Germinal center (tissue), 1 donor: ENCODE measurements around the gene ZDHHC17.
"Not testable (repeated sequence)": the region's sequence is repeated elsewhere in the genome, so short reads cannot be mapped to it uniquely, and the experiment has no call there.

Experiments
- DNase-seq: peaks from one replicate; pipeline ENCODE4 v3.0.0; 2012; ENCODE audit warnings: mixed read lengths, low spot score

ZDHHC17 gene

DNA sequence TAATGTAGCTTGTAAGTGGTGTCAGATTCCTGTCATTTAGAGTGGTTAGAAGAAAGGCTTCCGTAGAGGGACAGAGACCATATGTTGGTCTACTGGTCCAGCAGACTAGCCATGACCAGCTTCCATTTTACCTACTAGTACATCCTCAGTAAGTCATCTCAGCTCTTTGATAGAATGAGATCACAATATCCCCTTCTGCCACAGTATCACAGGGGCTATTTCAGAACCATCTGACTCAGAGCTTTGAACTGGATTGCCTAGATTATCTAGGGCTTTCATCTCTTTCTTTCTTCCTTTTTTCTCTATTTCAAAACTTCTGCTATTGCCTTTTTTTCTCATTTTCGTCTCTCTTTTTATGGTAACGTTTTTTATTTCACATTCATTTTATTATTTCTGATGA is 4.7 kb downstream of the ZDHHC17 start:
- DNase-seq: no peak

DNA sequence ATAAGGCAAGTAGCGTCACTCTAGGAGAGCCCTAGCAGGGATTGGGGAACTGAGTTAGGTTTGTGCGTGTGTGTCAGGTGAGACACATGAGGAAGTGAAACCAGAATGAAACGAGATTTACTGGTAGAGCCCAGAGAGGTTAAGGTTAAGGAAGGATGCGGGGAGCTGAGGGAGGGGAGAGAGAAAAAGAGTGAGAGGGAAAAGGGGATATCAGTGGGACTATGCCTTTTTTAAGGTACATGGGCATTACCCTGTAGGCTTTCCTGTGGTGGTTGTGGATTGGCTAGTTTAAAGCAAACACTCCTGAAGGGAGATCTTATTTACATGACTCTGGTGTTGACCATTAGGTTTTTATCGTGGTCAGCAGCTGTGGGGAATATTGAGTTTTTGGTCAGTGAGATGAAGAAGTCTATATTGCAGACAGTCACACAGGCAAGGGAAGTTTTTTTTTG is 13.9 kb downstream of the ZDHHC17 start:
- DNase-seq: peak; percentile 63

DNA sequence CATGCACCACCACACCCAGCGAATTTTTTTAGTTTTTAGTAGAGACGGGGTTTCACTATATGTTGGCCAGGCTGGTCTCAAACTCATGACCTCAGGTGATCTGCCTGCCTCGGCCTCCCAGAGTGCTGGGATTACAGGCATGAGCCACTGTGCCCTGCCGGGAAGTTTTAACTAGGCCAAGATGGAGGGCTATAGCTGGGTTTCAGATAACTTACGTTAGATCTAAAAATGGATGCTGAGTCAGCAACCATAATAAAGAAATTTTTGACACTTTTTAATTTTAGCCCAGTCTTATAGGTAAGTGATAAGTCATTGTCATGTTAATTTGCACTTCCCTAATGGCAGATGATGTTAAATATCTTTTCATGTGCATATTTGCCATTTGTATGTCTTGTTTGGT is 14.4 kb downstream of the ZDHHC17 start:
- no peak for DNase-seq

DNA sequence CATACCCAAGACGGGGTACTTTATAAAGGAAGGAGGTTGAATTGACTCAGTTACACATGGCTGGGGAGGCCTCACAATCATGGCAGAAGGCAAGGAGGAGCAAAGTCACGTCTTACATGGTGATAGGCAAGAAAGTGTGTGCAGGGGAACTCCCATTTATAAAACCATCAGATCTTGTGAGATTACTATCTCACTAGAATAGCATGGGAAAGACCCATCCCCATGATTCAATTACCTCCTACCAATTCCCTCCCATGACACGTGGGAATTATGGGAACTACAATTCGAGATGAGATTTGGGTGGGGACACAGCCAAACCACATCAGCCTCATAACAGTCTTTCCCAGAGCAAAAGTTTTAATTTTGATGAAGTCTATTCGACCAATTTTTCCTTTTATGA is 15.4 kb downstream of the ZDHHC17 start:
- not testable (repeated sequence) for DNase-seq

DNA sequence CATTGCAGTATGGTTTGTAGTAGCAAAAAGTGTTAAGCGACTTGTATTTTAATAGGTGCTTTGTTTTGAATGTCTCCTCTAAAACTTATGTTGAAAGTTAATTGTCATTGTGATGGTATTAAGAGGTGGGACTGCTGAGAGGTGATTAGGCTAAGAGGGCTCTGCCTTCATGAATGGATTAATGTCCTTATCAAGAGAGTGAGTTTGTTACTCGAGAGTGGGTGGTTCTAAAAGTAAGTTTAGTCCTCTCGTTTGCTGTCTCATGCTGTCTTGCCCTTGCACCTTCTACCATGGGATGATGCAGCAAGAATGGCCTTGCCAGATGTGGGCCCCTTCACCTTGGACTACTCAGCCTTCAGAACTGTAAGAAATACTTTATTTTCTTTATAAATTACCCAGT is 17.4 kb downstream of the ZDHHC17 start:
- no peak for DNase-seq

DNA sequence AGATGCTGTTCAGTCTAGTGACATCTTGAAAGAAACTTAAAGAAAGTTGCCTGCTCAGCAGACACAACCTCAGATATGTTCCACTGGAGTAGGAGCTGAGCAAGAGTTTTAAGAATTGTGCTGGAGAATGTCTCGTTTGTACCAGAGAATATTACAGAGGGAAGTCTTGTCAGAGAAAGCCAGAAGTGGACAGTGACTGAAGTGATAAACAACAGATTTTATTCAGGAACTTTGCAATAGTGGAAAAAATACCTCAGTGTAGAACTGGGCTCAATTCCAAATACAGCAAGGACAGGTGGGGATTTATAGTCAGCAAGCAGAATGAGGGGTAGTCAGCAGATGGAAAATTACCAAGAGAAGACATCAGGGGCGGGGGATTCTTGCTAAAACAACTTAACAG is 18.6 kb downstream of the ZDHHC17 start:
- no peak for DNase-seq

DNA sequence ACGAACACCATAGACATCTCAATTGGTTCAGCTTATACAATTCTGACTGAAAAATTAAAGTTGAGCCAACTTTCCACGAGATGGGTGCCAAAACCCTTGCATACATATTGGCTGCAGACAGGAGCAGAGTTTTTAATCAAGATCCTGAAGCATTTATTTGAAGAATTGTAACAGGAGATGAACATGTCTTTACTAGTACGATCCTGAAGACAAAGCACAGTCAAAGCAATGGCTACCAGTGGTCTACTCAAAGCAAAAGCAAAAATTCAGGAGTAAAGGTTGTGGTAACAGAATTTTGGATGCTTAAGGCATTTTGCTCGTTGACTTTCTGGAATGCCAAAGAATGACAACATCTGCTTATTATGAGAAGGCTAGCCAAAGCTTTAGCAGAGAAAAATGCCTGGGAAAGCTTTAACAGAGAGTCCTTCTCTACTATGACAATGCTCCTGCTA is 20.7 kb downstream of the ZDHHC17 start:
- DNase-seq: no peak

DNA sequence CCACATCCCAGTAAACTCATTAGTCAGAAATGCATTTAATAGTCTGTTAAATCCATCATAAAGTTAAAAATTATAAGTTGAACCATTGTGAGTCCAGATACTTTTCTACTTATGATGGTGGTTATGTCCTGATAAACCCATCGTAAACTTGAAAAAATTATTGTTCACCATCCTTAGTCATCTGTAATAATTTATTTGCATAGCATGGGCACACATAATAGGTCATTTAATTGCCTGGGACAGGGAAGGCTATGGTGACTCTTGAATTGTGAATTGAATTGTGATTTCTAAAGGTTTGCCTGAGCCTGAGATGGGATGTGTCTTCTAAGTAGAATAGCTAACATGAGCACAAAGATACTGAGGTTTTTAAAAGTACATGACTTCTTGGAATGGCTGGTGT is 21.5 kb downstream of the ZDHHC17 start:
- no peak for DNase-seq

DNA sequence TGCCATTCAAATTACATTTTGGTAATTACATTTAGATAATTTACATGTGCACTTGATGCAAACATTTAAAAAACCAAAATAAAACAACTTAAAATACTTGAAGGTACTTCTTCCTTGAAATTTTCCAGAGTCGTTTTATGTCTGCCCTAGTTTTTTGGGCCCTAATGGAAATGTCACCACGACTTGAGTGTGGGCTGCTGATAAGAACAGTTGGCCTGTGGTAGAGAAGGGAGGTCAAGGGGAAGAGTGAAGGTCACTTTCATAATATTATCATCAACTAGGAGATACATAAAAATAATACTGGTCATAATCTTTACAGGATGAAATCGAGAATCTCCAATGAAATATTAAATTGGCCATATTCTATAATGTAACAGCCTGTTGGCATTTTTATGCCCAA is 23.1 kb downstream of the ZDHHC17 start:
- no peak for DNase-seq

DNA sequence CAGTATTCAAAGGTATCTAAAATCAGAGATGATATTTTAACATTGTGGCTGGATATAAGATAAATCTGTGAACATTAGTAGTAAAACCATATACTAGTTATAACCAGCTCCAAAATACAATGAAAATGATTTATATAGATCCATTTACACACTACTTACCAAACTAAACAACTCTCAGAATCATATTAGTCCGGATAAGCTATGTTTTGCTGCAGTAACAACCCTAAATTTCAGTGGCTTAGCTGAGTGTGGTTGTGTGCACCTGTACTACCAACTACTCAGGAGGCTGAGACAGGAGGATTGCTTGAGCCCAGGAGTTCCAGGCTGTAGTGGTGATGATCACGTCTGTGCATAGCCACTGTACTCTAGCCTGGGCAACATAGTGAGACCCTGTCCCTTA is 23.8 kb downstream of the ZDHHC17 start:
- DNase-seq: no peak

DNA sequence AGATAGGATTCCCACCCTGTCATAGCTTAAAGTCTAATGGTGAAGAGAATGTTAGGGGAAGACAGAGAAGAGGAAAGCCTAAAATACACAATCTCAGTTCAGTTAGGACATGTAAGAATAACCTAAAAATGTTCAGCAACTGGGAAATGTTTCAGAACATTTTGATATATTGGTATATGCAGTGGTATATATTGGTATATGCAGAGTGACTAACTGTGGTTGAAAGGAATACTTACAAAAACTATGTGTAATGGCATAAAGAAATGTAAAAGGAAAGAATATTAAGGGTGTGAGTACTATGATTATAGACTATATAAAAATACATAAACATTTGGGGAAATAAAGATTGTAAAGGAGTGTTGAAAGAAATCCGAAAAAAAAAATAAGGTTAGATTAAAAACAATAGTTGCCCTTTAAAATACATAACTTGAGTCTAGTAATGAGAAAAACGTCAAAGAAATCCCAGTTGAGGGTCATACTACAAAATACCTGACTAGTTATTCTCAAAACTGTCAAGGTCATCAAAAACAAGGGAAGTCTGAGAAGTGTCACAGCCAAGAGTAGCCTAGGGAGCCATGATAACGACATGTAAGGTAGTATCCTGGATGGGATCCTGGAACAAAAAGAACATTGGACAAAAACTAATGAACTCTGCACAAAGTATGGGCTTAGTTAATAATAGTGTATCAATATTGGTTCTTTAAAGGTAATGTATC is 25.6 kb downstream of the ZDHHC17 start:
- no peak for DNase-seq

DNA sequence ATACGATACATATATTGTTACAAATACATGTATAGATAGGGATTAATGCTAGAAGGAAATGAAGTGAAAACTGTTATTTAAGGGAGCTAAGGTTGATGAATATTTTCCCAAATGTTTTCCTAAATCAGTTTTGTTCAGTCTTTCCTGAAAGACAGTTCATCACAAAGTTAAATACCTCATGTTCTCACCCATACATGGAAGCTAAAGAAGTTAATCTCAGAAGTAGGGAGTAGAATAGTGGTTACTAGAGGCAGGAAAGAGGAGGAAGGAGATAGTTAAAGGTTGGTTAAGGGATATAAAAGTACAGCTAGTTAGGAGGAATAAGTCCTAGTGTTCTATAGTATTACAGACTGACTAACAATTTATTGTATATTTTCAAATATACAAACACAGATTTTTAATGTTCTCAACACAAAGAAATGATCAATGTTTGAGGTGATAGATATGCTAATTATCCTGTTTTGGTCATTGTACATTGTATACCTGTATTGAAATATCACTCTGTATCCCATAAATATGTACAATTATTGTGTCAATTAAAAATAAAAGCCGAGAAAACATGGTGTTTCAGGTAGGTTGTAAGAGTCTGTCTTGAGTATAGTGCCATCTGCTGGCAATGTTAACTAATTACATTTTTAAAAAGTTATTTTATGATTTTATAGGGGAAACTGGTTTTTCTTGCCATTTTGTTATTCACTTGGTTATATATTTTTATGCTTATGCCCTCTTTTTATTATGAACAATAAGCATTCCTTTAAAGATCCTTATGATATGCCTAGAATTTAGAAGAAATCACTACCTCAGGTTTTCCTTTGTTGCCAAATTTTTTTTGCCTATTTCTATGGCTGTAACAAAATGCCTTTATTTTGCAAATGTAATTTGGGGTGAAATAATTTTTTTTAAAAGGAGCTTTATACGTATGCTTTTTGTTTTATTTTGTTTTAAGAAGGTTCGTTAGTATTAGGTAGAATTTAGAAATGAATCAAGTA is 26.9 kb downstream of the ZDHHC17 start:
- DNase-seq: peak; percentile 37

DNA sequence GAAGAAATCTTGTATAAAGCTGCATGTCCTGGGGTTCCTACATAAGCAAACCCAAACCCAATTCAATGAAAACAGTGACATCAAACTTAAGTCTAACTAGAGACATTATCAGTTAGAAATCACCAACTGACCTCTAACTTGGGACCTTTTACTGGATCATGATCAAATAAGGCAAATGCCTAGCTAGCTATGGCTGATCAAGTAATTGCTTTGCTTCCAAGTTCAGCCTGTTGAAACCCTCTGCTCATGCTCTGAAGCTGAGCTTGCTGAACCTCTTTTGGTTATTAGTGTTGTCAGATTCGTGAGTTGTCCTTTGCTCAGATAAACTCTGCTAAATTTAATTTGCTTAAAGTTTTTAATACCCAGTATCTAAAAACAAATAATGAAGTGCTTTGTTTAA is 28.9 kb downstream of the ZDHHC17 start:
- no peak for DNase-seq

DNA sequence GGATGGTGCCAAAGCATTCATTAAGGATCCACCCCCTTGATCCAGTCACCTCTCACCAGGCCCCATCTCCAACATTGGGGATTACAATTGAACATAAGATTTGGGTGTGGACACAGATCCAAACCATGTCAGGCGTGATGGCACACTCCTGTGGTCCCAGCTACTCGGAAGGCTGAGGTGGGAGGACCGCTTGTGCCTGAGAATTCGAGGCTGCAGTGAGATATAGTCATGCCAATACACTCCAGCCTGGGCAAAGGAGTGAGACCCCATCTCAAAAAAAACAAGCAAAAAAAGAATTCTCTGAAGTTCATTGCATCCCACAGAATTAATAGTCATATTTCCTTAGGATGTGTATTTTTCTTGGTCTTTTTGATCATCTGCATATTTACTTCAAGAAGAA is 34.9 kb downstream of the ZDHHC17 start:
- DNase-seq: no peak

DNA sequence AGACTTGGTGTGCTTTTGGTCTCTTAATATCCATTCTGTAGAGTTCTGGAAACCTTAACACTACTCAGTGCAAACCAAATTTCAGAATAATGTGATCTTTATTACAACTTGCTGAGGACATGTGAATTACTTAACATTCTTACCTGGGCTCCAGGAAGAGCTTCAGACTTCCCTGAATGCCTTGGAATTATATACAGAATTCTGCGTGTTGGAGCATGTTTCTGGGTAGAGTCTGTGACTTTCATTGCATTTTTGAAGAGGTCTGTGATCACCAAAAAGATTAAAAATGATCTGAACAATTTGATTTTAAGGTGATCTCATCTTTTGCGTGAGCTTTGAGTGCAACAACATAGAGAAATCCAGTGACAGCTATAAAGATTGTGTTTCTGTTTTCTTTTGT is 35.4 kb downstream of the ZDHHC17 start:
- DNase-seq: no peak

DNA sequence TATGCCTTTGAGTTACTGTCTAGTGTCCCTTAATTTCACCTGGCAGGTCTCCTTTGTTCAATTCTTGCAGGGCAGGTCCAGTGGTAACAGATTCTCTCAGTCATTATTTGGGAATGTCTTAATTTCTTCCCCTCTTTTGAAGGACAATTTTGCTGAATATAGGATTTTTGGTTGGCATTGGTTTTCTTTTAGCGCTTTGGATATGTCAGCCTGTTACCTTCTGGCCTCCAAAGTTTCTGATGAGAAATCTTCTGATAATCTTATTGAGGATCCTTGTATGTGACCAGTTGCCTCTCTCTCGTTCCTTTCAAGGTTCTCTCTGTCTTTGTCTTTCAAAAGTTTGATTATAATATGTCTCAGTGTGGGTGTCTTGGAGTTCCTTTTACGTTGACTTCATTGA is 38.1 kb downstream of the ZDHHC17 start:
- no peak for DNase-seq

DNA sequence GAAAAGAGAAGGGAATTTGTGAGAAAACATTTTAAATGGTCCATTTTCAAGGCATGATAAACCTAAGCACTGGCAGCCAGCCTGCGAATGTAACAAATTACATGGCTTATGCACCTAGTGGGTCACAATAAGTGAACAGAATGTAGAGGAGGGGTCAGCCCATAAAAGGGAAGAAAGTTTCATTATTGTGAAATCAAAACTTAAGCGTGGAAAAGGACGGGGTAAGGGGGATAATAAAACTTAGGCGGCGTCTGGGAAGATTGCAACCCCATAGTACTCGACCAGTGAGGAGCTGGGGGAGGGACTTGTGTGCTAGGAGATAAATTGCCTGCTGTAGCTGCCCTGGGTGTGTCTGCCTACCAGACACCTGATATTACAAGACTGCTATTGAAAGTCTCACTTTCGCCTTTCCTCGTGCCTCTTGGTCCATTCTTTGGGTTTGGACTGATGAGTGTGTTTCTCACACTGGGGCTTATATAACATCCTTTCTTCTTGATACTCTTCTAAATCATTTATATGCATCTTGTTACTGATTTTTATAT is 40.6 kb downstream of the ZDHHC17 start:
- DNase-seq: no peak

DNA sequence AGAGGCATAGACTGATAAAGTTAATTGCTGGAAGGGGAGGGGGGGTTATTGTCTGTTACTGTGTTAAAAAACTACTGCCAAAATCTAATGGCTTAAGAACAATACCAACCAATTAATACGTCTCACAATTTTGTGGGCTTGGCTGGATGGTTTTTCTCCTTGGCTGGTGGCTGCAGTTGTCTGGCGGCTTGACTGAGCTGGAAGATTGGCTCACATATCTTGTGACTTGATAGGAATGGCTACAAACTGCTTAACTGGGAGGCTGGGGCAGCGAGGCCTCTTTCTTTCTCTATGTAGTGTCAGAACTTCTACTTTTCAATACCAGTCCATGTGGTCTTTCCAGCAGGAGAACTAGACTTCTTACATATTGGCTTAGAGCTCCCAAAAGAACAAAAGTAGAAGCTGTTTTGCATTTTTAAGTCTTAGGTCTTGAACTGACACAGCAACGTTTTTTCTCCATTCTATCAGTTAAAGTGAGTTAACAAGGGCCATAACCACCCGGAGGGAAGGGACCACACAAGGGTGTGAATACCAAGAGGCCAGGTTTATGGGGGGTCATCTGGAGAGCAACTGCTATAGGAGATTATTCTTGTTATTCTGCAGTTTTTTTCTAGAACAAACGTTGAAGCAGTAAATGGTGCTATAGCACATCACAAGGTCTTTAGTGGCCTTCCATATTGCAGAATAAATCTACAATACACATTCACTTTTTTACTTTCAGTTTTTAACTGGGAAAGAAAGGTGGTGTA is 46.9 kb downstream of the ZDHHC17 start:
- no peak for DNase-seq

DNA sequence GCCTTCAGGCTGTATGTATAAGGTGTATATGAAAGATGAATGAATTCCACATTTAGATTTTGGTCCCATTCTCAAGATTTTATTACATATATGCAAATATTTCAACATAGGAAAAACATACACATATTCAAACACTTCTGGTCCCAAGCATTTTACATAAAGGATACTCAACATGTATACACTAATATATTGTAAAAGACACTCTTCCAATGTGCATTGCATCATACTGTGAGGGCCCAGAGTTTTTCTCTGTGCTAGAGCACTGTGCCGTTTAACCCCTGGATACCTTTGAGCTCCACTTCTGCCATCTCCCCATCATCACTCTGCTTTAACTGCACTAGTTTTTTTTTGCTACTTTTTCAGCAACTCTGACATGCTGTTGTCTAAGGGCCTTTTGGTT is 48.1 kb downstream of the ZDHHC17 start:
- no peak for DNase-seq

DNA sequence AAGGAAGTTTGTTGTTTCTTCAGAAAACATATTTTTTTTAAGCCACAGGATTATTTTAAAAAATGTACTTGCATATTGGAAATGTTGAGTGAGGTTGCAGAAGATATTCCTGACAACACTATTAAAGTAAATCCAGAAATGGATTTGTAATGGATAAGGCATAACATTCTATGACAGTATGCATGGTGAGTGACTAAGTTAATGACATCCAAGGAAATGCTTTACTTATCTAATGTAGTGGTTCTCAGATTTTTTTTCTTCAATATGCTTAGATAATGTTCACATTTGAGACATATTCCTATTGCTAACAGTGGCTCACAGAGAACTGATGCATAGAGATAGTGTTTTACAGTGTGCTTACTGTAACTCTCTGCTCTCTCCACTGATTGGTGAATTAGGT is 49.4 kb downstream of the ZDHHC17 start:
- no peak for DNase-seq

DNA sequence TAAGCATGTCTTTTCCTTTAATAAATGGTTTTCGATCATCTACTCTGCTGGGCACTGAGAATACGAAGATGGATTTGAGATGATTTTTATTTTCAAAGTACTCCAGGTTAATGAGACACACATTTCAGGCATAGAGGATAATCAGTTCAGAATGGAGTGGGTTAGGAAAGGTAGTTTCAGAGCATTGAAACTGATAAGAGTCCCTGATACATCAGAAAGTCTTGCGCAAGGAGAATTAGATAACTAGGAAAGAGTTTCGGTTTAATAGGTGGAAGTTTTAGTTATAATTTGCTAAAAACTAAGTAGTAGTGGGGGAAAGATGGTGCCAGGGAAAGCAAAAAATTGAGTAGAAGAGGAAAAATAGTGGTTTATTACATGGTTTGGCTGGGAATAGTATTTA is 50.1 kb downstream of the ZDHHC17 start:
- no peak for DNase-seq

DNA sequence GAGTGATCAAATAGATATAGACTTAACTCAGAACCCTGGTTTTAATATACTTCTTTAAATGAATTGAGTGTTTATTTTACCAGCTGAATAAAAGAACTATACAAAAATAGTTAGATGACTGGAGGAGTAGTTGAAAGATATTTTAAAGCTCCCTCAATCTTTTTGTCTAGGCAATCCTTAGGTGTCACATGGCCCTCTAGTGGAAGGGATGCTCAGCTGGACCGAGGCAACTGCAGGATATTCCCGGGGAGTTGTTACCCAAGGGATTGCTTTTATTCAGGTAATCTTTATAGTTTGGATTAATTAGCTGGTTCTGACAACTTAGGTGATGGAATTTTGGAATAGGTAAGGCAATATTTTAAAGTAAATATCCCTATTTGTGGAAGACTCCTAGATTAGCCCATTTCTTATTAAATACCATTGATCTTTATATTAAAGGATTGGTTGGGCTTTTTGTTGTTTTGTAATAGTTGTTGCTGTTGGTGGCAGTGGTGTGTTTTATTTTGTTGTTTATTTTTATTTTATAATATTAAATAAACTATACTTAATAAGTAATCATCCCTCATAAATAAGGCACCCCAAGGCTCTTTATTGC is 57.1 kb downstream of the ZDHHC17 start:
- DNase-seq: no peak
